NCI-H146 (cell line): ENCODE data around the gene TRMT5.
A peak's percentile ranks its signal among the peaks of the same experiment; 100 is the strongest.

ENCODE experiments used
- DNase-seq: peaks from one replicate; lab custom pipeline; 2025; lab: John Stamatoyannopoulos, UW

TRMT5 gene

GRCh38 chr14:60963761-60964160 lies 17.1 kb downstream of the TRMT5 start:
- DNase-seq = no peak

DNA sequence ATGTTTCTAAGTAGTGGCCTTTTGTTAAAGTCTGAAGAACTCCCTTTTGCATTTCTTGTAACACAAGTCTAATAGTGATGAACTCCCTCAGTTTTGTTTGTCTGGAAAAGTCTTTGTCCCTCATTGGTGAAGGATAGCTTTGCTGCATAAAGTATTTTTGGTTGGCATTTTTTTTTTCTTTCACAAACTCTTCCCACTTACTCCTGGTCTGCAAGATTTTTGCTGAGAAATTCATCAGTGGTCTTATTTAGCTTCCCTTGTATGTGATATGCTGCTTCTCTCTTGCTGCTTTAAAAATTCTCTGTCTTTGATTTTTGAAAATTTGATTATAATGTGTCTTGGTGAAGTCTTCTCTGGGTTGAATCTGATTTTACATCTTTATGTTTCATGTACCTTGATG lies 22.7 kb downstream of the TRMT5 start:
- DNase-seq = no peak

GRCh38 chr14:60956632-60957031 lies 24.2 kb downstream of the TRMT5 start:
- DNase-seq = no peak

DNA sequence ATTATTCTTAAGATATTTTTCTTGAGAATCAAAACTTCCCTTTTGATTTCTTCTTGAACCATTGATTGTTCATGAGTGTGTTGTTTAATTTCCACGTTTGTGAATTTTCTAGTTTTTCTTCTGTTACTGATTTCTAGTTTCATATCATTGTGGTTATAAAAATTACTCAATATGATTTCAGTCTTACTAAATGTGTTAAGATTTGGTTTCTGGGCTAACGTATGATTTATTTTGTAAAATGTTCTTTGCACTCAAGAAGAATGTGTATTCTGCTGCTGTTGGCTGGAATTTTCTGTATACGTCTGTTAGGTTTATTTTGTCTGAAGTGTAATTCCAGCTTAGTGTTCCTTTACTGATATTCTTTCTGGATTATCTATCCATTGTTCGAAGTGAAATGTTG lies 24.7 kb downstream of the TRMT5 start:
- no peak for DNase-seq

- no peak for DNase-seq
These were observed 29.0 kb downstream of the TRMT5 start for GRCh38 chr14:60951776-60952435.

DNA sequence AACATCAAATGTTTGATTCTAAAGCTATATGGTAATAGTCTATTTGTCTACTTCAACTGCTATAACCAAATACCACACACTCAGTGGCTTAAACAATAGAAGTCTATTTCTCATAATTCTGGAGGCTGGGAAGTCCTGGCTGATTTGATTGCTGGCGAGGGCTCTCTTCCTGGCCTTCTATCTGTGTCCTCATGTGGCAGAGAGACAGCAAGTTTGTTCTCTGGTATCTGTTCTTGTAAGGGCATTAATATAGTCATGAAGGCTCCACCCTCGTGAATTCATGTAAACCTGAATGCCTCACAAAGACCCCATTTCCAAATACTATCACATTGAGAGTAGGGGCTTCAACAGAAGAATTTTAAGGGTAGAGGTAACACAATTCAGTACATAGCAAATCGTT lies 34.1 kb downstream of the TRMT5 start:
- no peak for DNase-seq

DNA sequence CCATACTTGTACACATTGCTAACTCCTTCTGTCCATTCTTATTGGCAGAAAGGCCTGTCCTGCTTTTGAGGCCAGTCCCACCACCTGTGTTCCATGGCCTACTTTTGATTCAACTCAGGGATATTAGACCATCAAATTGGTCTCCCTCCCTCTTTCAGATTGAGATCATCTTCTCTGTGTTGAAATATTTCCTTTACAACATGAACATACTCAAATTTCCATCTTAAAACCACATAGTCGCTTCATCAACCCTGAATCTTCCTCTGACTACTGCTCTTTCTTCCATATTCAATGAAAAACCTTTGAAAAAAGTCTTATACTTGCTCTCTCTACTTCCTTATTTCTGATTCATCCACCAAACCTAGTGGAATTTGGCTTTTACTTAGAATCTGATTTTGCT lies 34.9 kb downstream of the TRMT5 start:
- no peak for DNase-seq

- DNase-seq = peak; percentile 65
These were observed 36.7 kb downstream of the TRMT5 start for GRCh38 chr14:60944204-60944603.

DNA sequence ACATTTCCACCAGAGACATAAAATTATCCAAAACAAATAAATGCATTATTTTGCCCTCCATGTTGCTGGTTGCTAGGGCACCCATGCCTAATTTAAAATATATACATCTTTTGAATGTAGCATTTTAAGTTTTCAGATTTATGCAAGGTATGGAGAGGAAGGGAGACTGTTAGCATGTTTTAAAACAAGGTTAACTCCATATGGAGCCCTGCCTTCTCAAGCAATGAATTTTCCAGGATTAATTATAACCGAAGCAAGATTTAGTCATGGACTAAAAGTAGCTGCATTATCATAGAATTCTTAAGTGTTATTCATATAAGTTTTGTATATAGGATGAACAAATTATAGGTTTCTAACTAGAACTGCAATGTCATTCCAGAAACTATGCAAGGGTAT lies 37.2 kb downstream of the TRMT5 start:
- no peak for DNase-seq

- no peak for DNase-seq
These were observed 45.6 kb downstream of the TRMT5 start for GRCh38 chr14:60935319-60935718.

DNA sequence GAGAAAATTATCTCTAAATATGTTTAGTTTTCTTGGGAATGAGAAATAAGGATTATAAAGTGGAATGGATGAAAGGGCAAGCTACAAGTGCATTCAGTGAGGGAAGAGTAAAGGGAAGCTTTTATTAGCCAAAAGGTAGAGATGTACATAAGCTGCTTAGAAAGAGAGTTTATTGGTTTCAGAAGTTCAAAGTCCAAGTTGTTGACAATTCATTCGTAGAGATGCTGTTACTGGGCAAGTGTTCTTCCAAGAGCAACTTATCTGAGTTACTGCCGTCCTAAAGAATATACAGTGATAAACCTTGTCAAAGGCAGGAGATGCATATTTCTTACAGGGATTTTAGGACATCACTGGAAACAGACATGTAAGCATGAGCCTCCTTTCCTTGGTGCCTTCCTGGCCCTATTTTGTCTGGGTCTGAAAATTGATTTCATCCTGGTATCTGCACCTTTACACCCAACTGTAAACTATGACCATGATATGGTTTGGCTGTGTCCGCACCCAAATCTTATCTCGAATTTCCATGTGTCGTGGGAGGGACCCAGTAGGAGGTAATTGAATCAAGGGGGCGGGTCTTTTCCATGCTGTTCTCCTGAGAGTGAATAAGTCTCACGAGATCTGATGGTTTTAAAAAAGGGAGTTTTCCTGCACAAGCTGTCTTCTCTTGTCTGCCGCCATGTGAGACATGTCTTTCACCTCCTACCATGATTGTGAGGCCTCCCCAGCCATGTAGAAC lies 46.8 kb downstream of the TRMT5 start:
- no peak for DNase-seq

DNA sequence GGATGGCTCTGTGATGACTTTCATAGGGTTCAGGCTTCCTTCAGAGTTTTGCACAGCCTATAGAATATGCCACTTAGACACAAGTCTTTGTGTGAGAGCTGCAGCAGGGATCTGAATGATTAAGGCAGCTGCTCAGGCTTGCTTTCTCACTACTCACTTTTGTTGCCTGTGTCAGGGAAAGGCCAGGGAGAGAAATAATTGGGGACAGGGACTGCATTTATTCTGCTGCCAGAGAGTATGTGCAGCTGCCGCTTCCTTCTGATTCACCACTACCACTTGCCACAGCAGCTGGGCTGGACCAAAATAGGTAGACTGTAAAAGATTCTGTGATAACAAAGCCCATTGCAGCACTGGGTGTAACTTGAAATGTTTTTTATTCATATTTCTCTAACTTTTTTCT lies 49.7 kb downstream of the TRMT5 start:
- peak; percentile 76 for DNase-seq

GRCh38 chr14:60926002-60926401 lies 54.9 kb downstream of the TRMT5 start:
- no peak for DNase-seq

GRCh38 chr14:60925286-60925685 lies 55.6 kb downstream of the TRMT5 start:
- DNase-seq = no peak

GRCh38 chr14:60922050-60922449 lies 58.8 kb downstream of the TRMT5 start:
- no peak for DNase-seq
